NT2/D1 (cell line): Measurements from ENCODE around the gene TFG.

Source experiments
- SUZ12 ChIP-seq: IDR thresholded peaks from 2 replicates; pipeline ENCODE4 v1.6.1; 2011; ENCODE audit not compliant: insufficient read length, insufficient read depth; ENCODE audit errors: extremely low read depth
- YY1 ChIP-seq: IDR thresholded peaks from 2 replicates; pipeline ENCODE4 v1.6.1; 2011; ENCODE audit not compliant: insufficient read length, insufficient read depth

- TF ChIP-seq YY1 (no peak), SUZ12 (no peak)
Measured at GRCh38 chr3:100703865-100704264, 5.4 kb upstream of the TFG start.
